ENCODE data around the gene RPS27L.

The RPS27L gene

GRCh38 chr15:63157118-63157843, at the start of gene RPS27L:
Gene RPS27L (minus strand): TSS chr15:63157477. CDS start chr15:63157405, 72 bp downstream.
- DNase-seq: peak; percentile 93

- DNase-seq: no peak
Observed at GRCh38 chr15:63206079-63206478, 48.8 kb upstream of the RPS27L start.

- DNase-seq: peak; percentile 66
Observed at GRCh38 chr15:63203451-63204090, 46.3 kb upstream of the RPS27L start.

- DNase-seq: no peak
Observed at GRCh38 chr15:63202861-63203260, 45.6 kb upstream of the RPS27L start.

- DNase-seq: no peak
Observed at GRCh38 chr15:63200464-63201249, 43.4 kb upstream of the RPS27L start.

GRCh38 chr15:63198371-63199250, 41.3 kb upstream of the RPS27L start:
- DNase-seq: peak; percentile 52

- no peak for DNase-seq
Observed at GRCh38 chr15:63197626-63198025, 40.3 kb upstream of the RPS27L start.

GRCh38 chr15:63196842-63197241, 39.6 kb upstream of the RPS27L start:
- DNase-seq: no peak

- no peak for DNase-seq
Observed at GRCh38 chr15:63195569-63196015, 38.3 kb upstream of the RPS27L start.

GRCh38 chr15:63194880-63195568, 37.7 kb upstream of the RPS27L start:
- DNase-seq: no peak

GRCh38 chr15:63194302-63194701, 37.0 kb upstream of the RPS27L start:
- no peak for DNase-seq

GRCh38 chr15:63192619-63193206, 35.4 kb upstream of the RPS27L start:
- DNase-seq: peak; percentile 73

- DNase-seq: peak; percentile 88
Observed at GRCh38 chr15:63191895-63192618, 34.8 kb upstream of the RPS27L start.

- DNase-seq: no peak
Observed at GRCh38 chr15:63190769-63191649, 33.7 kb upstream of the RPS27L start.

GRCh38 chr15:63189941-63190768, 32.9 kb upstream of the RPS27L start:
- no peak for DNase-seq

GRCh38 chr15:63188926-63189871, 31.9 kb upstream of the RPS27L start, which contains the start of gene RAB8B:
Gene RAB8B (plus strand): TSS chr15:63189606. CDS start chr15:63189625, 19 bp downstream.
- peak; percentile 99 for DNase-seq

- DNase-seq: peak; percentile 71
Observed at GRCh38 chr15:63188247-63188925, 31.1 kb upstream of the RPS27L start.
